NCI-H510A (cell line): Measurements from ENCODE around the gene PCDHB9.
"Not testable (repeated sequence)": the region's sequence is repeated elsewhere in the genome, so short reads cannot be mapped to it uniquely, and the experiment has no call there.

Source experiments
- DNase-seq: peaks from one replicate; lab custom pipeline; 2025; lab: John Stamatoyannopoulos, UW

PCDHB9 gene

DNA sequence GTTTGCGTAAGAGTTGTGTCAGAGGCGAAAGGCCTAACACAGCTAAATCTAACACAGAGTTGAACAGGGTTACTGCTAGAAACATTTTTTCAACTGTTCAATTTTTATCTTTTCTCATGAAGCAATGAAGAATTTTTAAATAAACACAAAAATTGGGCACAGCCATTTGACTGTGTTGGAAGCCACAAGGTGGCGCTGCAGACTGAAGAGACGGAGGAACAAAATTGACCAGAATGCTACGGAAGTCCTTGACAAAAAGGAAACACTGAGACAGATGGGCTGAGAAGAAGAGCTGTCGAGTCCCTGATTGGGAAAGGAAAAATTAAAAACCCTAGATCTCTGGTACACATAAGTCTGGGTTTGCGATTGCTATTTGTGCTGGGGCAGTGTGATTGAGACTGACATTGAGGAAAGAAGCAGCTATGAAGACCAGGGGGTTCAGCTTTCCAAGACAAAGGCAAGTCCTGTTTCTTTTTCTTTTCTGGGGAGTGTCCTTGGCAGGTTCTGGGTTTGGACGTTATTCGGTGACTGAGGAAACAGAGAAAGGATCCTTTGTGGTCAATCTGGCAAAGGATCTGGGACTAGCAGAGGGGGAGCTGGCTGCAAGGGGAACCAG is at the start of gene PCDHB9:
Gene PCDHB9, plus strand, starts transcription at position 265 of the 616 bp plus-strand sequence. Its CDS starts 158 bp downstream, at position 423.
- DNase-seq: no peak

DNA sequence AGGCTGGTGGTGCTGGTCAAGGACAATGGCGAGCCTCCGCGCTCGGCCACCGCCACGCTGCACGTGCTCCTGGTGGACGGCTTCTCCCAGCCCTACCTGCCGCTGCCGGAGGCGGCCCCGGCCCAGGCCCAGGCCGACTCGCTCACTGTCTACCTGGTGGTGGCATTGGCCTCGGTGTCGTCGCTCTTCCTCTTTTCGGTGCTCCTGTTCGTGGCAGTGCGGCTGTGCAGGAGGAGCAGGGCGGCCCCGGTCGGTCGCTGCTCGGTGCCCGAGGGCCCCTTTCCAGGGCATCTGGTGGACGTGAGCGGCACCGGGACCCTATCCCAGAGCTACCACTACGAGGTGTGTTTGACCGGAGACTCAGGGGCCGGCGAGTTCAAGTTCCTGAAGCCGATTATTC is 49.6 kb upstream of the PCDHB9 start:
- DNase-seq: not testable (repeated sequence)

DNA sequence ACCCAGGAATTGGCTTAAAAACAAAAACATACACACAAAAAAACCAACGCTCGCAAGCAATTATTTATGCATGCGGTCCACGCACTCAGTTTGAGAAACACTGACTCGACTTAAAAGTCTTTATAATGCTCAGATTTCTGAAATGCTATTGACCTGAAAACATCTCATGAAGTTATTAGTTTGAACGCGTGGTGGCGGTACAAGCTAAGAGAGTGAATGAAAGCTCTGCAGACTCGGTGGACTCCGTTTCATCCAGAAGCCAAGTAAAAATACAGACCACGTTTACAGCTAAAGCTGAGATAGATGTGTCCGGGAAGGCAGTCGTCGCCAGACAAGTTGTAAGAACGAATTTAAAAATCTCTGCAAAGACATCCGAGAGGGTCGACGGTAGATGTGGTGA is 37.1 kb upstream of the PCDHB9 start, which contains the start of gene PCDHB6:
Gene PCDHB6, plus strand, starts transcription at position 246 of the 400 bp plus-strand sequence. CDS start 201 bp downstream, outside the sequence.
- peak; percentile 4 for DNase-seq

DNA sequence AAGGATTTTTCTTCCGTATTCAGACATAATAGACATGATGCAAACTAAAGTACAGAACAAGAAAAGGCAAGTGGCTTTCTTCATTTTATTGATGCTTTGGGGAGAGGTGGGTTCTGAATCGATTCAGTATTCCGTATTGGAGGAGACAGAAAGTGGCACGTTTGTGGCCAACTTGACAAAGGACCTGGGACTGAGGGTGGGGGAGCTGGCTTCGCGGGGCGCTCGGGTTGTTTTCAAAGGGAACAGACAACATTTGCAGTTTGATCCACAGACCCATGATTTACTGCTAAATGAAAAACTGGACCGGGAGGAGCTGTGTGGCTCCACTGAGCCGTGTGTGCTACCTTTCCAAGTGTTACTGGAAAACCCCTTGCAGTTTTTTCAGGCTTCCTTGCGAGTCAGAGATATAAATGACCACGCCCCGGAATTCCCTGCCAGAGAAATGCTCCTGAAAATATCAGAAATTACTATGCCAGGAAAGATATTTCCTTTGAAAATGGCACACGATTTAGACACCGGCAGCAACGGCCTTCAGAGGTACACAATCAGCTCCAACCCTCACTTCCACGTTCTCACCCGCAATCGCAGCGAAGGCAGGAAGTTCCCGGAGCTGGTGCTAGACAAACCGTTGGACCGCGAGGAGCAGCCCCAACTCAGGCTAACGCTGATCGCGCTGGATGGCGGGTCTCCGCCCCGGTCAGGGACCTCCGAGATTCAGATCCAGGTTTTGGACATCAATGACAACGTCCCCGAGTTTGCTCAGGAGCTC is 36.6 kb upstream of the PCDHB9 start:
- DNase-seq: no peak

DNA sequence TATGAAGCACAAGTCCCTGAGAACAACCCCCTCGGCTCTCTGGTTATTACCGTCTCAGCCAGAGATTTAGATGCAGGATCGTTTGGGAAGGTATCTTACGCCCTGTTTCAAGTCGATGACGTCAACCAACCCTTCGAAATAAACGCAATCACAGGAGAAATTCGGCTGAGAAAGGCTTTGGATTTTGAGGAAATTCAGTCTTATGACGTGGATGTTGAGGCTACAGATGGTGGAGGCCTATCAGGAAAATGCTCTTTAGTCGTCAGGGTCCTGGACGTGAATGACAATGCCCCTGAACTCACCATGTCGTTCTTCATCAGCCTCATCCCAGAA is 36.0 kb upstream of the PCDHB9 start:
- no peak for DNase-seq

DNA sequence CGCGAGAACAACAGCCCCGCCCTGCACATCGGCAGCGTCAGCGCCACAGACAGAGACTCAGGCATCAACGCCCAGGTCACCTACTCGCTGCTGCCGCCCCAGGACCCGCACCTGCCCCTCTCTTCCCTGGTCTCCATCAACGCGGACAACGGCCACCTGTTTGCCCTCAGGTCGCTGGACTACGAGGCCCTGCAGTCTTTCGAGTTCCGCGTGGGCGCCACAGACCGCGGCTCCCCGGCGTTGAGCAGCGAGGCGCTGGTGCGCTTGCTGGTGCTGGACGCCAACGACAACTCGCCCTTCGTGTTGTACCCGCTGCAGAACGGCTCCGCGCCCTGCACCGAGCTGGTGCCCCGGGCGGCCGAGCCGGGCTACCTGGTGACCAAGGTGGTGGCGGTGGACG is 35.3 kb upstream of the PCDHB9 start:
- DNase-seq: not testable (repeated sequence)

DNA sequence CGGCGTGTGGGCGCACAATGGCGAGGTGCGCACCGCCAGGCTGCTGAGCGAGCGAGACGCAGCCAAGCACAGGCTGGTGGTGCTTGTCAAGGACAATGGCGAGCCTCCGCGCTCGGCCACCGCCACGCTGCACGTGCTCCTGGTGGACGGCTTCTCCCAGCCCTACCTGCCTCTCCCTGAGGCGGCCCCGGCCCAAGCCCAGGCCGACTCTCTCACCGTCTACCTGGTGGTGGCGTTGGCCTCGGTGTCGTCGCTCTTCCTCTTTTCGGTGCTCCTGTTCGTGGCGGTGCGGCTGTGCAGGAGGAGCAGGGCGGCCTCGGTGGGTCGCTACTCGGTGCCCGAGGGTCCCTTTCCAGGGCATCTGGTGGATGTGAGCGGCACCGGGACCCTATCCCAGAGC is 34.9 kb upstream of the PCDHB9 start:
- DNase-seq: not testable (repeated sequence)

DNA sequence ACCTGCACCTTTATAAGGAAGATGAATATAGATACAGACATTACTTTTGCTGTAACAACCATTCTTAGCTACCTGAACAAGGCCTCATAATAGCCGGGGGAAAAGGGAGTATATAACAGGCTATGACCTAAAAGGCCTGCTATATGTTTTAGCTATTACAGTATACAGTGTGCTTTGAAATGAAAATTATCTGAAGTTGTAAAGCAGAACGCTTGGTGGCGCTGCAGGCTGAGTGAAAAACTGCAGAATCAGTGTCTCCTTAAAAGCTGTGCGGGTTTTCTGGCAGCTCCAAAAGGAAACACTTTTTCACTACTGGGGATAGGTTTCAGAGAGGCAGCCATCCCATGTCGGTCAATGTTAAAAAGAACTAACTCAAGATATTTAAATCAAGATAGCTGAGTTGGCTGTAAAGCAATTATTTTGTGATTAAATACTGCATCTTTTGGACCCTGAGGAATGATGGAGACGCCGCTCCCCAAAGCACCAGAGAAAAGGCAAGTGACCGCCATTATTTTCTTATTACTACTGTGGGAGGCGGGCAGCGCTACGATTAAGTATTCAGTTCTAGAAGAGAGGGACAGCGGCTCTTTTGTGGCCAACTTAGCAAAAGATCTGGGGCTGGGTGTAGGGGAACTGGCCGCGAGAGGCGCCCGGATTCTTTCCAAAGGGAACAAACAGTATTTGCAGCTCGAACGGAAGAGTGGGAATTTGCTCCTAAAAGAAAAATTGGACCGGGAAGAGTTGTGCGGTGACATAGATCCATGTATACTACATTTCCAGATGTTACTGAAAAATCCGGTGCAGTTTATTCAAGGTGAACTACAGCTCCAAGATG is 31.2 kb upstream of the PCDHB9 start:
- no peak for DNase-seq

DNA sequence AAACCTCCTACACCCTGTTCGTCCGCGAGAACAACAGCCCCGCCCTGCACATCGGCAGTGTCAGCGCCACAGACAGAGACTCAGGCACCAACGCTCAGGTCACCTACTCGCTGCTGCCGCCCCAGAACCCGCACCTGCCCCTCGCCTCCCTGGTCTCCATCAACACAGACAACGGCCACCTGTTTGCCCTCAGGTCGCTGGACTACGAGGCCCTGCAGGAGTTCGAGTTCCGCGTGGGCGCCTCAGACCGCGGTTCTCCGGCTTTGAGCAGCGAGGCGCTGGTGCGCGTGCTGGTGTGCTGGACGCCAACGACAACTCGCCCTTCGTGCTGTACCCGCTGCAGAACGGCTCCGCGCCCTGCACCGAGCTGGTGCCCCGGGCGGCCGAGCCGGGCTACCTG is 29.6 kb upstream of the PCDHB9 start:
- DNase-seq: not testable (repeated sequence)

DNA sequence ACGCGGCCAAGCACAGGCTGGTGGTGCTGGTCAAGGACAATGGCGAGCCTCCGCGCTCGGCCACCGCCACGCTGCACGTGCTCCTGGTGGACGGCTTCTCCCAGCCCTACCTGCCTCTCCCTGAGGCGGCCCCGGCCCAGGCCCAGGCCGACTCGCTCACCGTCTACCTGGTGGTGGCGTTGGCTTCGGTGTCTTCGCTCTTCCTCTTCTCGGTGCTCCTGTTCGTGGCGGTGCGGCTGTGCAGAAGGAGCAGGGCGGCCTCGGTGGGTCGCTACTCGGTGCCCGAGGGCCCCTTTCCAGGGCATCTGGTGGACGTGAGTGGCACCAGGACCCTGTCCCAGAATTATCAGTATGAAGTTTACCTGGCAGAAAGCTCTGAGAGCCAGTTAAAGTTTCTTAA is 29.1 kb upstream of the PCDHB9 start:
- not testable (repeated sequence) for DNase-seq

DNA sequence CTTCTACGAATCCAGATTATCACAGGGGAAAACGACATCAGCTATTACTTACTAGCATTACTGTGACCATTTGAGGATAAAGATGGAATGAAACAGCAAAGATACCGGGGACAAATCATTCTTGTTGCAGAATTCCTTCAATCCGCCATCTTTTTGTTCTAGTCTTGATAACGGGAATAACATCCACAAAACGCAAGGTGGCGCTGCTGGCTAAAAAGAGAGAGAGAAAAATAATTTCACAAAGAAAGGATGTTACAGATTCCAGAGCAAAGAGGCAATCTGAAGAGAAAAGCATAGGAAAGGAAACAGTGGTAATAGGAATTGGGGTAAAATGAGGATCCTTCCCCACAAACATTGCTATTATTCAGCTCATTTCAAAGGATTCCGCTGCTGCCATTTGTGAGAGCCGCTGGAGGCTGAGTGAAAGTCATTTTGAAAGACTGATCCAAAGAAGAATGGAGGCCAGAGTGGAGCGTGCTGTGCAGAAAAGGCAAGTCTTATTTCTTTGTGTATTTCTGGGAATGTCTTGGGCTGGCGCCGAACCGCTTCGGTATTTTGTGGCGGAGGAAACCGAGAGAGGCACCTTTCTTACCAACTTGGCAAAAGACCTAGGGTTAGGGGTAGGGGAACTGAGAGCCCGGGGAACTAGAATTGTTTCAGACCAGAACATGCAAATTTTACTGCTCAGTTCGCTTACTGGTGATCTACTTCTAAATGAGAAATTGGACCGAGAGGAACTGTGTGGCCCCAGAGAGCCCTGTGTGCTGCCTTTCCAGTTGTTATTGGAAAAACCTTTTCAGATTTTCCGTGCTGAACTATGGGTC is 14.4 kb upstream of the PCDHB9 start, which contains the start of gene PCDHB7:
Gene PCDHB7, plus strand, starts transcription at position 264 of the 824 bp plus-strand sequence. Its CDS starts 192 bp downstream, at position 456.
- no peak for DNase-seq

DNA sequence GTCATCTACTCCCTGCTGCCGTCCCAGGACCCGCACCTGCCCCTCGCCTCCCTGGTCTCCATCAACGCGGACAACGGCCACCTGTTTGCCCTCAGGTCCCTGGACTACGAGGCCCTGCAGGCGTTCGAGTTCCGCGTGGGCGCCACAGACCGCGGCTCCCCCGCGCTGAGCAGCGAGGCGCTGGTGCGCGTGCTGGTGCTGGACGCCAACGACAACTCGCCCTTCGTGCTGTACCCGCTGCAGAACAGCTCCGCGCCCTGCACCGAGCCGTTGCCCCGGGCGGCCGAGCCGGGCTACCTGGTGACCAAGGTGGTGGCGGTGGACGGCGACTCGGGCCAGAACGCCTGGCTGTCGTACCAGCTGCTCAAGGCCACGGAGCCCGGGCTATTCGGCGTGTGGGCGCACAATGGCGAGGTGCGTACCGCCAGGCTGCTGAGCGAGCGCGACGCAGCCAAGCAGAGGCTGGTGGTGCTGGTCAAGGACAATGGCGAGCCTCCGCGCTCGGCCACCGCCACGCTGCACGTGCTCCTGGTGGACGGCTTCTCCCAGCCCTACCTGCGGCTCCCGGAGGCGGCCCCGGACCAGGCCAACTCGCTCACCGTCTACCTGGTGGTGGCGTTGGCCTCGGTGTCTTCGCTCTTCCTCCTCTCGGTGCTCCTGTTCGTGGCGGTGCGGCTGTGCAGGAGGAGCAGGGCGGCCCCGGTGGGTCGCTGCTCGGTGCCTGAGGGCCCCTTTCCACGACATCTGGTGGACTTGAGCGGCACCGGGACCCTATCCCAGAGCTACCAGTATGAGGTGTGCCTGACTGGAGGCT is 12.5 kb upstream of the PCDHB9 start:
- not testable (repeated sequence) for DNase-seq

DNA sequence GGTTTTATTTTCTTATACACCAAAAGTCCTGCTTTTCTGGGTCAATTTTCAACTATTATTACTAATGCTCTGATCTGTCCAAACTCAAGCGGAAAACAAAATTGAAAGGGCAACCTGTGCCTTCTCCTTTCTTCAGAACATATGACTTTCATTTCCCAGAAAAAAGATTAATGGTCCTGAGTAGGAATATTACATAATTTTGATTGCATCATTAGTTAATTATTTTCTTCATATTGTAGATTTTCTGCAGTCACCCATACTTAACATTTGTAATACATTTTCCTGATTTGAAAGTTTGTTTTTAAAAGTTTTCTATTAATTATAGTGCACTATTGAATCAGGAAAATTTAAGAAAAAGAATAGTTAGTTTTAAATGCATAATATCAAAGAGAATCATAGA is 11.0 kb upstream of the PCDHB9 start:
- no peak for DNase-seq

DNA sequence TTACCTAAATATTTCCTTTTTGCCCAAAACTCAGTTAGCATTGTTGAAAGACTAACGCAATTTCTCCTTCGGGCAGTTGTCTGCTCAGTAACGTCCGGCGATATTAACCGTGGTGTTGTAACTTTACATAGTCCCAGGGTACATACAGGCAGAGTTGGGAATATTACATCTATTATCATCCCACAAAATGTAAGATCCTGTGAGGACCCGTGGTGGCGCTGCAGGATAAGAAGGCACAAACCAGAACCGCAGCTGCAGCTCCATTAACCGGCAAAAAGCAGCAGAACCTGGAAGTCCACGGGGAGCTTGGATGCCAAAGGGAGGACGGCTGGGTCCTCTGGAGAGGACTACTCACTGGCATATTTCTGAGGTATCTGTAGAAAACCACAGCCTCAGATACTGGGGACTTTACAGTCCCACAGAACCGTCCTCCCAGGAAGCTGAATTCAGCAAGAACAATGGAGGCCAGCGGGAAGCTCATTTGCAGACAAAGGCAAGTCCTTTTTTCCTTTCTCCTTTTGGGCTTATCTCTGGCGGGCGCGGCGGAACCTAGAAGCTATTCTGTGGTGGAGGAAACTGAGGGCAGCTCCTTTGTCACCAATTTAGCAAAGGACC is 9.3 kb upstream of the PCDHB9 start, which contains the start of gene PCDHB8:
Gene PCDHB8, plus strand, starts transcription at position 214 of the 615 bp plus-strand sequence. Its CDS starts 245 bp downstream, at position 459.
- DNase-seq: not testable (repeated sequence)

DNA sequence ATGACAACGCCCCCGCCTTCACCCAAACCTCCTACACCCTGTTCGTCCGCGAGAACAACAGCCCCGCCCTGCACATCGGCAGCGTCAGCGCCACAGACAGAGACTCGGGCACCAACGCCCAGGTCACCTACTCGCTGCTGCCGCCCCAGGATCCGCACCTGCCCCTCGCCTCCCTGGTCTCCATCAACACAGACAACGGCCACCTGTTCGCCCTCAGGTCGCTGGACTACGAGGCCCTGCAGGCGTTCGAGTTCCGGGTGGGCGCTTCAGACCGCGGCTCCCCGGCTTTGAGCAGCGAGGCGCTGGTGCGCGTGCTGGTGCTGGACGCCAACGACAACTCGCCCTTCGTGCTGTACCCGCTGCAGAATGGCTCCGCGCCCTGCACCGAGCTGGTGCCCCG is 7.6 kb upstream of the PCDHB9 start:
- not testable (repeated sequence) for DNase-seq

DNA sequence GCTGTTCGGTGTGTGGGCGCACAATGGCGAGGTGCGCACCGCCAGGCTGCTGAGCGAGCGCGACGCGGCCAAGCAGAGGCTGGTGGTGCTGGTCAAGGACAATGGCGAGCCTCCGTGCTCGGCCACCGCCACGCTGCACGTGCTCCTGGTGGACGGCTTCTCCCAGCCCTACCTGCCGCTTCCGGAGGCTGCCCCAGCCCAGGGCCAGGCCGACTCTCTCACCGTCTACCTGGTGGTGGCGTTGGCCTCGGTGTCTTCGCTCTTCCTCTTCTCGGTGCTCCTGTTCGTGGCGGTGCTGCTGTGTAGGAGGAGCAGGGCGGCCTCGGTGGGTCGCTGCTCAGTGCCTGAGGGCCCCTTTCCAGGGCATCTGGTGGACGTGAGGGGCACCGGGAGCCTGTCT is 7.1 kb upstream of the PCDHB9 start:
- DNase-seq: not testable (repeated sequence)

DNA sequence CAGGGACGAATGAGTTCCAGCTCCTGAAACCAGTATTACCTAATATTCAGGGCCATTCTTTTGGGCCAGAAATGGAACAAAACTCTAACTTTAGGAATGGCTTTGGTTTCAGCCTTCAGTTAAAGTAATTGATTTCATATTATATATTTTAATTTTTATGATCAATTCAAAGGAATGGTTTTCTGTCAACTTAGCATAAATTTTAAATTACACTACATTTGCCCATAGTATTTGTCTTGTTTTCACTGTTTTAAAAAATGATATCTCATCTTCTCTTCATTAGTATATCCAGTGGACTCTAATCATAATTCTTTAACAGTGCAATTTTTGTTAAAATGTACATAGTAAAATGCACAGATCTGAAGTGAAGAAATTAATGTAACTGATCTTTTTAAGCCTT is 6.6 kb upstream of the PCDHB9 start:
- no peak for DNase-seq

DNA sequence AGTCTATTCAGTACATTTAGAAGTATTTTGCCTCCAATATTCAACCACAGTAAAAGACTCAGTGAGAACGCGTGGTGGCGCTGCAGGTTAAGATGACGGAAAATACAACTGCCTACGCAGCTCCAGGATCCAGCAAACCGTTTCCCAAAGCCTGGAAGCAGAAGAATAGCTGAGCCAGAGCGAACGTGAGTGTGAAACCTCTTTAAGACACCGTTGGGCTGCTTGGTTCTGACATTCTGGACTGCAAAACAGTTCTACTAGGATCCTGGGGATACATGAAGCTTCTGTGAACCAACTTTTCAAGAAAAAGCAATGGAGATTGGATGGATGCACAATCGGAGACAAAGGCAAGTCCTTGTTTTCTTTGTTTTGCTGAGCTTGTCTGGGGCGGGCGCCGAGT is 4.7 kb upstream of the PCDHB9 start, which contains the start of gene PCDHB16:
Gene PCDHB16, plus strand, starts transcription at position 140 of the 400 bp plus-strand sequence. Its CDS starts 173 bp downstream, at position 313.
- no peak for DNase-seq

DNA sequence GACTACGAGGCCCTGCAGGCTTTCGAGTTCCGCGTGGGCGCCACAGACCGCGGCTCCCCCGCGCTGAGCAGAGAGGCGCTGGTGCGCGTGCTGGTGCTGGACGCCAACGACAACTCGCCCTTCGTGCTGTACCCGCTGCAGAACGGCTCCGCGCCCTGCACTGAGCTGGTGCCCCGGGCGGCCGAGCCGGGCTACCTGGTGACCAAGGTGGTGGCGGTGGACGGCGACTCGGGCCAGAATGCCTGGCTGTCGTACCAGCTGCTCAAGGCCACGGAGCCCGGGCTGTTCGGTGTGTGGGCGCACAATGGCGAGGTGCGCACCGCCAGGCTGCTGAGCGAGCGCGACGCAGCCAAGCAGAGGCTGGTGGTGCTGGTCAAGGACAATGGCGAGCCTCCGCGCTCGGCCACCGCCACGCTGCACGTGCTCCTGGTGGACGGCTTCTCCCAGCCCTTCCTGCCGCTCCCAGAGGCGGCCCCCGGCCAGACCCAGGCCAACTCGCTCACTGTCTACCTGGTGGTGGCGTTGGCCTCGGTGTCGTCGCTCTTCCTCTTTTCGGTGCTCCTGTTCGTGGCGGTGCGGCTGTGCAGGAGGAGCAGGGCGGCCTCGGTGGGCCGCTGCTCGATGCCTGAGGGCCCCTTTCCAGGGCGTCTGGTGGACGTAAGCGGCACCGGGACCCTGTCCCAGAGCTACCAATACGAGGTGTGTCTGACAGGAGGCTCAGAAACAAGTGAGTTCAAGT is 2.7 kb upstream of the PCDHB9 start:
- DNase-seq: not testable (repeated sequence)
